Measurements from ENCODE around the gene C14orf93. TPM values are rescaled to one million over a fixed set of nuclear protein-coding genes. Genes with fewer than 3 reads are reported as not detected.

Gene C14orf93
- total RNA-seq, 2 experiments from 2014 or later, result 7.6 to 8.4 TPM

GRCh38 chr14:23023795-23024152 lies 13.8 kb upstream of the C14orf93 start:
- DNase-seq (no peak), ATAC-seq (ENCODE audit: poor library complexity) (no peak)
- H3K36me3 ChIP-seq (ENCODE audit: insufficient read depth, low read length), result peaks cover 17% of the 10 kb centered on the region
- ChIA-PET POLR2A (interaction anchor here (1.1 to 4.2 kb wide), 5 partner anchors 9 to 34 kb away, joined by 3 to 29 read pairs (median 7); partner anchors contain the start of gene PSMB5), CTCF (interaction anchor here (0.6 to 1.5 kb wide), 3 partner anchors 13 to 35 kb away, joined by 3 to 4 read pairs (median 3); no protein-coding TSS in a partner anchor)
- no peaks in the 10 kb centered on the region for H3K27me3 ChIP-seq (ENCODE audit: control insufficient read depth in 1 of 2, insufficient read depth in 2 of 2, low read length in 2 of 2)
- H3K4me1 ChIP-seq (ENCODE audit: insufficient read depth, low read length), result peaks cover 57% of the 10 kb centered on the region
- Mint-ChIP-seq H3K4me1 (ENCODE audit: low read depth) (peaks cover 75% of the 10 kb centered on the region), H3K4me3 (peak overlapping the region; percentile 80), H3K9me3 (no peaks in the 10 kb centered on the region), H3K27me3 (no peaks in the 10 kb centered on the region), H3K36me3 (ENCODE audit: low read depth) (peaks cover 39% of the 10 kb centered on the region), H3K27ac (peak overlapping the region; percentile 87)
- intact Hi-C loops (cut with DNase I, micrococcal nuclease), result no loop called here
- TF ChIP-seq CTCF (IDR thresholded peaks at IDR 0.05), result no peak
- no peak overlapping the region for H3K27ac ChIP-seq (ENCODE audit: low read depth in 1 of 2, low read length in 2 of 2)
- no peak overlapping the region for H3K4me3 ChIP-seq (ENCODE audit: low read length)
- no peaks in the 10 kb centered on the region for H3K9me3 ChIP-seq (ENCODE audit: control insufficient read depth in 1 of 2, insufficient read depth in 1 of 2, low read length in 2 of 2)

- Histone ChIP-seq H3K36me3 (ENCODE audit: insufficient read depth, low read length) (peaks cover 17% of the 10 kb centered on the region), H3K4me3 (ENCODE audit: low read length) (no peak overlapping the region), H3K4me1 (ENCODE audit: insufficient read depth, low read length) (peaks cover 53% of the 10 kb centered on the region), H3K9me3 (ENCODE audit: control insufficient read depth in 1 of 2, insufficient read depth in 1 of 2, low read length in 2 of 2) (no peaks in the 10 kb centered on the region), H3K27me3 (ENCODE audit: control insufficient read depth in 1 of 2, insufficient read depth in 2 of 2, low read length in 2 of 2) (no peaks in the 10 kb centered on the region), H3K27ac (ENCODE audit: low read depth in 1 of 2, low read length in 2 of 2) (no peak overlapping the region)
- ChIA-PET CTCF (interaction anchor here (1.4 to 1.9 kb wide), 3 partner anchors 9 to 36 kb away, joined by 3 to 4 read pairs (median 4); no protein-coding TSS in a partner anchor), POLR2A (interaction anchor here (1.1 to 4.2 kb wide), 7 partner anchors 10 to 72 kb away, joined by 3 to 71 read pairs (median 8); partner anchors contain the start of genes ACIN1, C14orf119 and PSMB5)
- Mint-ChIP-seq H3K36me3 (ENCODE audit: low read depth) (peaks cover 36% of the 10 kb centered on the region), H3K9me3 (no peaks in the 10 kb centered on the region), H3K27ac (peak overlapping the region; percentile 87), H3K27me3 (no peaks in the 10 kb centered on the region), H3K4me1 (ENCODE audit: low read depth) (peaks cover 72% of the 10 kb centered on the region), H3K4me3 (peak overlapping the region; percentile 80)
- peak in 2 of 14 experiments; percentile 14 to 49 for DNase-seq
- no peak for TF ChIP-seq CTCF (IDR thresholded peaks at IDR 0.05)
- intact Hi-C loops (cut with DNase I, micrococcal nuclease), result no loop called here
- peak; percentile 41 for ATAC-seq (ENCODE audit: poor library complexity)
Observed at GRCh38 chr14:23023022-23023794, 13.3 kb upstream of the C14orf93 start.

GRCh38 chr14:23021889-23022442 lies 12.0 kb upstream of the C14orf93 start:
- no peaks in the 10 kb centered on the region for H3K27me3 ChIP-seq (ENCODE audit: control insufficient read depth in 1 of 2, insufficient read depth in 2 of 2, low read length in 2 of 2)
- peak overlapping the region in 1 of 2 donors; percentile 25 for H3K27ac ChIP-seq (ENCODE audit: low read depth in 1 of 2, low read length in 2 of 2)
- Mint-ChIP-seq H3K4me3 (peak overlapping the region; percentile 79), H3K4me1 (ENCODE audit: low read depth) (peaks cover 63% of the 10 kb centered on the region), H3K27ac (peak overlapping the region; percentile 87), H3K36me3 (ENCODE audit: low read depth) (peaks cover 28% of the 10 kb centered on the region), H3K27me3 (no peaks in the 10 kb centered on the region), H3K9me3 (no peaks in the 10 kb centered on the region)
- H3K4me3 ChIP-seq (ENCODE audit: low read length), result peak overlapping the region; percentile 36
- no peaks in the 10 kb centered on the region for H3K9me3 ChIP-seq (ENCODE audit: control insufficient read depth in 1 of 2, insufficient read depth in 1 of 2, low read length in 2 of 2)
- DNase-seq, result no peak
- TF ChIP-seq CTCF (IDR thresholded peaks at IDR 0.05), result no peak
- intact Hi-C loops (cut with DNase I, micrococcal nuclease), result no loop called here
- ATAC-seq (ENCODE audit: poor library complexity), result no peak
- peaks cover 13% of the 10 kb centered on the region for H3K36me3 ChIP-seq (ENCODE audit: insufficient read depth, low read length)
- CTCF ChIA-PET, result interaction anchor here (0.9 to 1.9 kb wide), 5 partner anchors 10 to 36 kb away, joined by 3 to 7 read pairs (median 4); no protein-coding TSS in a partner anchor
- peaks cover 49% of the 10 kb centered on the region for H3K4me1 ChIP-seq (ENCODE audit: insufficient read depth, low read length)
- POLR2A ChIA-PET, result interaction anchor here (1.8 to 4.2 kb wide), 4 partner anchors 11 to 73 kb away, joined by 5 to 71 read pairs (median 18); partner anchors contain the start of genes ACIN1, C14orf119 and PSMB5

All from CD4-positive, alpha-beta T cell (primary cell).